HAP-1 (cell line): ENCODE measurements around the gene SLX9.

Experiments used
- DNase-seq, 2 experiments: peaks; one replicate each; pipeline ENCODE4 v3.0.0-alpha.2; 2016 to 2020; ENCODE audit warnings: low spot score in 2 of 2
- H3K27me3 ChIP-seq: fragments of 250-450 bp; sonication (Bioruptor Pico); 2 replicates; pipeline ENCODE4 v1.5.1; 2020; ENCODE audit warnings: low read depth, mild to moderate bottlenecking, moderate library complexity
- H3K36me3 ChIP-seq: fragments of 250-450 bp; sonication (Bioruptor Pico); replicated peaks from 2 replicates; pipeline ENCODE4 v1.5.1; 2020; ENCODE audit warnings: mild to moderate bottlenecking
- H3K4me1 ChIP-seq: fragments of 250-450 bp; sonication (Bioruptor Pico); 2 replicates; pipeline ENCODE4 v1.5.1; 2020; ENCODE audit warnings: mild to moderate bottlenecking
- H3K4me3 ChIP-seq: fragments of 250-450 bp; sonication (Bioruptor Pico); 2 replicates; pipeline ENCODE4 v1.5.1; 2020; ENCODE audit warnings: mild to moderate bottlenecking, moderate library complexity
- H3K9me3 ChIP-seq: fragments of 250-450 bp; sonication (Bioruptor Pico); 2 replicates; pipeline ENCODE4 v1.5.1; 2020; ENCODE audit warnings: mild to moderate bottlenecking, moderate library complexity
- in situ Hi-C: fragments of 300-500 bp; cut with MboI; formaldehyde crosslinking; loops from 3 replicates; pipeline ENCODE4 v1.14.3; 2020; ENCODE audit warnings: low sequenced_read_pairs, inconsistent platforms, mixed read lengths

The SLX9 gene

GRCh38 chr21:44898011-44898488 lies 41.8 kb upstream of the SLX9 start:
- Histone ChIP-seq H3K36me3 (no peaks in the 10 kb centered on the region), H3K4me1 (no peaks in the 10 kb centered on the region), H3K9me3 (no peaks in the 10 kb centered on the region), H3K4me3 (no peak overlapping the region), H3K27me3 (peaks cover 6% of the 10 kb centered on the region; the same call in 1 of the 2 replicates)
- in situ Hi-C loops, result no loop called here
- DNase-seq, result no peak

GRCh38 chr21:44898851-44899767 lies 40.7 kb upstream of the SLX9 start:
- H3K9me3 ChIP-seq, result no peaks in the 10 kb centered on the region
- H3K4me1 ChIP-seq, result no peaks in the 10 kb centered on the region
- no peaks in the 10 kb centered on the region for H3K36me3 ChIP-seq
- no peak for DNase-seq
- no peak overlapping the region for H3K4me3 ChIP-seq
- in situ Hi-C loops, result no loop called here
- H3K27me3 ChIP-seq, result no peaks in the 10 kb centered on the region

- H3K27me3 ChIP-seq, result no peaks in the 10 kb centered on the region
- H3K36me3 ChIP-seq, result no peaks in the 10 kb centered on the region
- H3K9me3 ChIP-seq, result no peaks in the 10 kb centered on the region
- in situ Hi-C loops, result no loop called here
- DNase-seq, result no peak
- H3K4me3 ChIP-seq, result no peak overlapping the region
- no peaks in the 10 kb centered on the region for H3K4me1 ChIP-seq
Observed at GRCh38 chr21:44899768-44900558, 39.9 kb upstream of the SLX9 start.

- Histone ChIP-seq H3K9me3 (no peaks in the 10 kb centered on the region), H3K4me3 (no peak overlapping the region), H3K36me3 (no peaks in the 10 kb centered on the region), H3K4me1 (no peaks in the 10 kb centered on the region), H3K27me3 (no peaks in the 10 kb centered on the region)
- in situ Hi-C loops, result no loop called here
- no peak for DNase-seq
Observed at GRCh38 chr21:44900559-44901251, 39.1 kb upstream of the SLX9 start.

- Histone ChIP-seq H3K36me3 (no peaks in the 10 kb centered on the region), H3K4me3 (no peak overlapping the region), H3K27me3 (no peaks in the 10 kb centered on the region), H3K4me1 (no peaks in the 10 kb centered on the region), H3K9me3 (no peaks in the 10 kb centered on the region)
- no peak for DNase-seq
- in situ Hi-C loops, result no loop called here
Observed at GRCh38 chr21:44901391-44902074, 38.3 kb upstream of the SLX9 start.

GRCh38 chr21:44902268-44903049 lies 37.4 kb upstream of the SLX9 start:
- H3K27me3 ChIP-seq, result 0 out of 2 replicates have a peak, but pooled peaks cover 4% of the 10 kb centered on the region

GRCh38 chr21:44903050-44903685 lies 36.7 kb upstream of the SLX9 start:
- Histone ChIP-seq H3K4me3 (no peak overlapping the region), H3K36me3 (no peaks in the 10 kb centered on the region), H3K27me3 (peaks cover 8% of the 10 kb centered on the region; the same call in 1 of the 2 replicates), H3K9me3 (no peaks in the 10 kb centered on the region), H3K4me1 (no peaks in the 10 kb centered on the region)
- DNase-seq, result no peak
- in situ Hi-C loops, result no loop called here

More at GRCh38 chr21:44902268-44903049, 37.4 kb upstream of the SLX9 start:
- Histone ChIP-seq H3K4me3 (no peak overlapping the region), H3K9me3 (no peaks in the 10 kb centered on the region), H3K4me1 (no peaks in the 10 kb centered on the region), H3K36me3 (no peaks in the 10 kb centered on the region)
- no peak for DNase-seq
- in situ Hi-C loops, result no loop called here

GRCh38 chr21:44903689-44904088 lies 36.1 kb upstream of the SLX9 start:
- no peaks in the 10 kb centered on the region for H3K4me1 ChIP-seq
- no peaks in the 10 kb centered on the region for H3K36me3 ChIP-seq
- no peak for DNase-seq
- H3K4me3 ChIP-seq, result no peak overlapping the region
- no peaks in the 10 kb centered on the region for H3K9me3 ChIP-seq
- peaks cover 8% of the 10 kb centered on the region for H3K27me3 ChIP-seq
- in situ Hi-C loops, result no loop called here

- no peak for DNase-seq
- Histone ChIP-seq H3K4me1 (no peaks in the 10 kb centered on the region), H3K36me3 (no peaks in the 10 kb centered on the region), H3K9me3 (no peaks in the 10 kb centered on the region), H3K27me3 (peaks cover 8% of the 10 kb centered on the region), H3K4me3 (no peak overlapping the region)
- in situ Hi-C loops, result no loop called here
Observed at GRCh38 chr21:44904141-44904923, 35.5 kb upstream of the SLX9 start.

GRCh38 chr21:44905016-44905727 lies 34.7 kb upstream of the SLX9 start:
- no peak for DNase-seq
- Histone ChIP-seq H3K27me3 (peaks cover 8% of the 10 kb centered on the region), H3K9me3 (no peaks in the 10 kb centered on the region), H3K36me3 (no peaks in the 10 kb centered on the region), H3K4me1 (no peaks in the 10 kb centered on the region), H3K4me3 (no peak overlapping the region)
- in situ Hi-C loops, result no loop called here

GRCh38 chr21:44905728-44906090 lies 34.1 kb upstream of the SLX9 start:
- no peak for DNase-seq
- Histone ChIP-seq H3K9me3 (no peaks in the 10 kb centered on the region), H3K27me3 (peaks cover 8% of the 10 kb centered on the region), H3K4me1 (no peaks in the 10 kb centered on the region), H3K4me3 (no peak overlapping the region), H3K36me3 (no peaks in the 10 kb centered on the region)
- in situ Hi-C loops, result no loop called here
